Stimulated activated naive B cell treated with anti-CD40 and anti-IgM and Interleukin-4, amounts not matched to agents 10 μg/mL and 1 μg/mL and 100 μg/mL, for 72 hours (primary cell): ENCODE measurements around the gene SSBP2.
"Not testable (repeated sequence)": the region's sequence is repeated elsewhere in the genome, so short reads cannot be mapped to it uniquely, and the experiment has no call there.

Experiments used
- ATAC-seq, 2 donors: fragments of 150-1000 bp; cut with Tn5 transposase; replicated peaks; 2 replicates each; pipeline ENCODE4 v1.10.0; 2021; ENCODE audit warnings: moderate library complexity in 1 of 2
- DNase-seq: peaks from one replicate; pipeline ENCODE4 v3.0.0; 2021
- H3K27ac Mint-ChIP-seq: one replicate; pipeline ENCODE4 v1.8.0; 2022; ENCODE audit warnings: mild to moderate bottlenecking, mixed read lengths
- H3K27me3 Mint-ChIP-seq, 2 donors: one replicate each; pipeline ENCODE4 v1.8.0; 2022; ENCODE audit warnings: mixed read lengths in 2 of 2
- H3K36me3 Mint-ChIP-seq, 2 donors: one replicate each; pipeline ENCODE4 v1.8.0; 2022; ENCODE audit warnings: mixed read lengths in 2 of 2, mild to moderate bottlenecking in 1 of 2
- H3K4me1 Mint-ChIP-seq, 2 donors: one replicate each; pipeline ENCODE4 v1.8.0; 2022; ENCODE audit warnings: mixed read lengths in 2 of 2, mild to moderate bottlenecking in 1 of 2
- H3K4me3 Mint-ChIP-seq, 2 donors: one replicate each; pipeline ENCODE4 v1.8.0; 2022; ENCODE audit warnings: mild to moderate bottlenecking in 2 of 2, mixed read lengths in 2 of 2, moderate library complexity in 1 of 2
- H3K9me3 Mint-ChIP-seq, 2 donors: one replicate each; pipeline ENCODE4 v1.8.0; 2022; ENCODE audit warnings: mixed read lengths in 2 of 2, mild to moderate bottlenecking in 1 of 2

SSBP2 gene

DNA sequence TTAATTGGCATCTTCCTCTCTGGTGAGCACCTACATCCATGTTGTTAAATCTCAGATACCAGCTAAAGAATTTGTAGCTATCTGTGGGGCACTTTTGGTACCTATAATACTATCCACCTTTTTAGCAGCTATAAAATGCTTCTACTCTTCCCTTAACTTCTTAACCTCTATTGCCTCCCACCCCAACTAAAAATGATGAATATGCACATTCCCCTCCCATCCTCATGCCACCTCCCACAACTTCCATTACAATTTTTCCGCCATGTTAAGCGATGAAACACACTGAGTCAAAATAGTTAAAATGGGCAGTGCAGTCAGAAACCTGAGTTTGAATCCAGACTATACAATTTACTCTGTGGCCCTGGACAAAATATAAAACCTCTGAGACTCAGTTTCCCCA, 10.1 kb downstream of the SSBP2 start:
- H3K27ac Mint-ChIP-seq: no peak overlapping the region
- peaks cover 13 to 24% of the 10 kb centered on the region in 2 donors for H3K36me3 Mint-ChIP-seq
- no peak for ATAC-seq
- H3K4me1 Mint-ChIP-seq: peaks cover 29 to 43% of the 10 kb centered on the region in 2 donors
- no peak for DNase-seq
- no peak overlapping the region for H3K4me3 Mint-ChIP-seq
- no peaks in the 10 kb centered on the region for H3K27me3 Mint-ChIP-seq
- peaks cover 0 to 8% of the 10 kb centered on the region in 2 donors for H3K9me3 Mint-ChIP-seq

DNA sequence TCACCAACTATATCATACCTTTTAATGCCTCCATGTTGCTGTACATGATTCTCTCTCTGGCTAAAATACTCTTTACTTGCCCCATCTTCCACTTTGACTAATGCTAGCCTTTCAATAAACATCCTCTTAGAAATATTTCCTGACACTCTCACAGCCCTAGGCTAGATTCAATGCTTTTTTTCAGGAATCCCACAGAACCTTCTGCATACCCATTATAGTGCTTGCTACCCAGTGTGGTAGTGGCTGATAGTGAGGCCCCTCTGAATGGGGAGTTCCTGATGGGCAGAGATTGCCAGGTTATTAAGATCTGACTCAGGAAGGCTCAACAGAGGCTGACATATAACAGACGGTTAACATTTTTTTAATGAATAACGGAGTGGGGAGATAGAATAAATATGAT, 11.6 kb downstream of the SSBP2 start:
- H3K9me3 Mint-ChIP-seq: peaks cover 0 to 8% of the 10 kb centered on the region in 2 donors
- ATAC-seq: no peak
- no peak overlapping the region for H3K27ac Mint-ChIP-seq
- H3K4me3 Mint-ChIP-seq: no peak overlapping the region
- H3K27me3 Mint-ChIP-seq: no peaks in the 10 kb centered on the region
- no peak for DNase-seq
- peaks cover 17 to 27% of the 10 kb centered on the region in 2 donors for H3K36me3 Mint-ChIP-seq
- H3K4me1 Mint-ChIP-seq: peaks cover 31 to 42% of the 10 kb centered on the region in 2 donors

DNA sequence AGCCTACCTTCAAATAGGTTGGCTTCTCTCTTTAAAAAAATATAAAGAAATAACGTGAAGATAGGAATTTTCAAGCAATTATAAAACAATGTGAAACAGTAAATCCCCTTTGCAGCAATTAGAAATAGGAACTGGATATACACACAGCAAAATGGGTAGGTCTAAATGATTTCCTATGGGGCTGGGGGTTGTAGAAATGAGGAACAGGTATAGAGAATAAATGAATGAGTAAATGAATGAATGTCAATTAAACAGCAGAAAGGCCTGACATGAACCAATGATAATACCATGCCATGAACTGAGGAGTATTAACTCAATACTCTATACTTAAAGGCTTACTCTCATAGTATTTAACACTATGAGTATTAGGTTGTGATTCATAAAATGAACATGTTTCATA, 21.6 kb downstream of the SSBP2 start:
- DNase-seq: no peak
- Mint-ChIP-seq H3K4me1 (peaks cover 18 to 51% of the 10 kb centered on the region in 2 donors), H3K27ac (no peak overlapping the region), H3K27me3 (no peaks in the 10 kb centered on the region), H3K9me3 (no peaks in the 10 kb centered on the region), H3K36me3 (peaks cover 1 to 9% of the 10 kb centered on the region in 2 donors), H3K4me3 (no peak overlapping the region)
- no peak for ATAC-seq

DNA sequence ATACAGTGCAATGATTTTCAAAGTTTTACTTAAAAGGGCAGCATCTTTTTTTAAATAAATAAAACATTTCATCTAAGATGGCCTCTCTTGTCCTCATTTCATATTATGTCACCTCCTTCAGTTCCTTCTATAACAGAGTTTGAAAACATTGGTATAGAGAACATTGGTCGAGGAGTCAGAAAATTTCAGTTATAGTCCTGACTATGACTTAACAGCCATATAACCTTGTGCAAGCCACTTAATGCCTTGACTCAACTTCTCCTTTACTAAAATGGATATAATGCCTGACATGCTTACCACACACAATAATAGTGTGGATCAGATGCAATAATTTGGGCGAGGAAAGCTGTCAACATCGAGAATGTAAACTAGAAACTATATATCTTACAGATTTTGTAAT, 22.6 kb downstream of the SSBP2 start:
- DNase-seq (no peak), ATAC-seq (no peak)
- H3K4me1 Mint-ChIP-seq: peaks cover 21 to 51% of the 10 kb centered on the region in 2 donors
- H3K4me3 Mint-ChIP-seq: no peak overlapping the region
- no peak overlapping the region for H3K27ac Mint-ChIP-seq
- H3K36me3 Mint-ChIP-seq: peaks cover 0 to 7% of the 10 kb centered on the region in 2 donors
- H3K9me3 Mint-ChIP-seq: no peaks in the 10 kb centered on the region
- no peaks in the 10 kb centered on the region for H3K27me3 Mint-ChIP-seq

DNA sequence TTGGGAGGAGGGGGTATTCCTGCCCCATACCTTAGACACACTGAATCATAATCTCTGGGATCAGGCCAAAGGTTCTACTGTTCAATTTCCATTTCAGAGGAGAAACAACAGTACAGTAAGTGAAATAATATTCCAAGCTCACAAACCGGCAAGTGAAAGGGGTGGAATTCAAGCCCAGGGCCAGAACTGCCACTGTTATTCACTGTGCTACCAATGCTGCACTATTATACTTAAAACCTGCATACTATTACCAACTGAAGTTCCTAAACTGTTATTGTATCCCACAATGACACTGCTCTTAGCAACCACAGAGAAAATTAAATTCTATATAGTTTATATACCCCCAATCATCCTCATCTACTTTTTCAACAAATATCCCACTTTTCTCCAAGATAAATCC, 24.6 kb downstream of the SSBP2 start:
- ATAC-seq: no peak
- H3K4me1 Mint-ChIP-seq: peaks cover 21 to 59% of the 10 kb centered on the region in 2 donors
- H3K36me3 Mint-ChIP-seq: peaks cover 0 to 7% of the 10 kb centered on the region in 2 donors
- H3K27me3 Mint-ChIP-seq: no peaks in the 10 kb centered on the region
- no peak for DNase-seq
- H3K9me3 Mint-ChIP-seq: no peaks in the 10 kb centered on the region
- no peak overlapping the region for H3K27ac Mint-ChIP-seq
- H3K4me3 Mint-ChIP-seq: no peak overlapping the region

DNA sequence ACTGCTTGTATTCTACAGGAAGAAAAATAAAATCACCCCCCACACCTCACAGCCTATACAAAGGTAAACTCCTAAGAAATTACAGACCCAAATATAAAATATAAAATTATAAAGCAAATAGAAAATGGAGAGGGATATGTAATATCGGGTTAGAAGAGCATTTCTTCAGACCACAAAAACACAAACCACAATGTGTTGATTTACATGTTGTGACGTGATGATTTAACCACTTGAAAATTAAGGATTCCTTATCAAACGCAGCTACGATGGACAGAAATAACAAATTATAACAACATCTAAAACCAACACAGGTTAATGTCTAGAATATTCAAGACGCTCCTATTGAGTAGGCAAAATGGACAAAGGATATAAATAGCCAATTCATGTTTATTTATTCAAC, 26.3 kb downstream of the SSBP2 start:
- H3K4me3 Mint-ChIP-seq: peak overlapping the region in 1 of 2 donors; percentile 33
- H3K9me3 Mint-ChIP-seq: no peaks in the 10 kb centered on the region
- no peak overlapping the region for H3K27ac Mint-ChIP-seq
- H3K36me3 Mint-ChIP-seq: peaks cover 0 to 7% of the 10 kb centered on the region in 2 donors
- peaks cover 31 to 76% of the 10 kb centered on the region in 2 donors for H3K4me1 Mint-ChIP-seq
- DNase-seq (no peak), ATAC-seq (peak in 1 of 2 donors; percentile 45)
- H3K27me3 Mint-ChIP-seq: no peaks in the 10 kb centered on the region

DNA sequence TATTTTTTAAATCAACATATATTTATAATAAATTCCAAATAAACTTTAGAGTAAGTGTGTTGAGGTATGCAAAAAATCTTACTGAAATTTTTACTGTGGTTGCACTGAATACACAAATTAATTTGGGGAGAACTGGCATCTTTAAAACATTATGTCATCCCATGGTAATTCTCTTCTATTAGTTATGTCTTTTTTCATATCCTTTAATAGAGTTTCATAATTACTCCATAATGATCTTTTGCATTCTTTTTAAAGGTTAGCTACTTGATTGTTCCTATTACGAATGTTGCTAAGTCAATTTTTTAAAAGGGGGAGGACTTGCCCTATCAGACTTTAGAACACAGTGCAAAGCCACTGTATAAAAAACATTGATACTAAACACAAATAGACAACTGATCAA, 26.8 kb downstream of the SSBP2 start:
- Mint-ChIP-seq H3K36me3 (peaks cover 0 to 7% of the 10 kb centered on the region in 2 donors), H3K4me3 (peak overlapping the region in 1 of 2 donors; percentile 33), H3K27me3 (no peaks in the 10 kb centered on the region), H3K9me3 (no peaks in the 10 kb centered on the region), H3K4me1 (peaks cover 35 to 80% of the 10 kb centered on the region in 2 donors), H3K27ac (no peak overlapping the region)
- peak; percentile 57 to 71 for ATAC-seq
- no peak for DNase-seq

DNA sequence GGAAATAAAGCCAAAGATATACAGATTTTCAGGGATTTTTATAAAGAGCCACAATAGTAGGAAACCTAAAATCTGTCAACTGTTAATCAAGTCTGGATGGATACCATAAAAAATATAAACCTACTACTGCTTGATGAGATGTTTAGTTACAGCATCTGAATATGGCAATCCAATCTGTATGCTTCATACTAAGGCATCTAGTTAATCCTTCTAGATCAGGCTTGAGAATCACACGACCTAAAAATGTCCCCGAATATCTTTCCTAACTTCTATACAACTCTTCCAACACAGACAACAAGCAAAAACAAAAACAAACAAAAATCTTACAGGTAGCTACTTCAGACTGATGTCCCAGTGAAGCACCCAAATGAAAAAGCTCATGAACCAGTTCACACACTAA, 29.8 kb downstream of the SSBP2 start:
- no peak for ATAC-seq
- Mint-ChIP-seq H3K36me3 (peaks cover 0 to 4% of the 10 kb centered on the region in 2 donors), H3K4me3 (no peak overlapping the region)

DNA sequence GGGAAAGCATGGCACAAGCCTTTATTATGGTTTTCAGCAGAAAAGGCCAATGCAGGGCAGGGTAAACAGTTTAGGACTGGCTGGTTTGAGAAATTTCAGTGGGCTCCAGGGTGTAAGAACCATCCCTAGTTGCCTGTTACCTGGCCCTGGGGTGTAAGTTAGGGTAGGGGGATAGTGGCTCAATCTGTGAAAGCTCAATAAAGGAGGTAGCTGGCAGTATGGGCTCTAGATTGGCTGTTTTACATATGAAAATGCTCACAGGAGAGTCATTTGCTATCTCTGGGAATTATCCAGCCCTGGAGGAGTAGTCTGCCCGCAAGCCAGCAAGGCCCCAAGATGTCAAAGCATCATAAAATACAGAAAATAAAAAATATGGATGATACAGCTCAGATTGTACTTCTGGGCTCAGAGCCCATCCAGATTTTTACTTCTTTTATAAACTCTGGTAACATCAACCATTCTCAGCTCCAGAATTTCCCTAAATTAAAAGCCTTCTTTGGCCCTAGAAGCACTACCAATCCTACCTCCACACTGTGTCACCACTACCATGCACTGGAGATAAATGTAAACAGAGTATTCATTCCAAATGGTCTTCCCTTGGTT, 31.1 kb downstream of the SSBP2 start:
- no peak overlapping the region for H3K27ac Mint-ChIP-seq
- H3K9me3 Mint-ChIP-seq: no peaks in the 10 kb centered on the region
- peaks cover 0 to 7% of the 10 kb centered on the region in 2 donors for H3K36me3 Mint-ChIP-seq
- H3K27me3 Mint-ChIP-seq: no peaks in the 10 kb centered on the region
- ATAC-seq (no peak), DNase-seq (no peak)
- peaks cover 40 to 87% of the 10 kb centered on the region in 2 donors for H3K4me1 Mint-ChIP-seq
- H3K4me3 Mint-ChIP-seq: no peak overlapping the region

More for the DNA sequence above, 29.8 kb downstream of the SSBP2 start:
- Mint-ChIP-seq H3K27ac (no peak overlapping the region), H3K9me3 (no peaks in the 10 kb centered on the region), H3K27me3 (no peaks in the 10 kb centered on the region), H3K4me1 (peaks cover 37 to 87% of the 10 kb centered on the region in 2 donors)
- no peak for DNase-seq

DNA sequence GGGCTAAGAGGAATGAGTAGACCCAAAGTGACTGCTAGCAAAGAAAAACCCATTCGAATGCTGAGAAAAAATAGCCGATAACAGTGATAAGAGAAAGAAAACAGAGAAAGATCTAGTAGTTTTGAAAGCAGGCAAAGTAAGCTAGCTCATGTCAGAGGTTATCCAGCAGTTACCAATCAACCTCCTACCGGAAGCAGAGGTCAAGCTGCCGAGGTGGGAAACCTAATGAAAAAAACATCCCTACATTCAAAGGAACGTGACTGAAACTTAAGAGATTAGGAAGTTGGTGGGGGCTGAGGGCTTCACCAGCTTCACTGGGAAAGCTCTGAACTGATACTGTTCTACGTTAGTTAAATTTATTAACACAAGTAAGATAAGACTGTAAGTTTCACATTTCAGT, 32.6 kb downstream of the SSBP2 start:
- H3K9me3 Mint-ChIP-seq: peaks cover 0 to 2% of the 10 kb centered on the region in 2 donors
- peaks cover 40 to 83% of the 10 kb centered on the region in 2 donors for H3K4me1 Mint-ChIP-seq
- peak overlapping the region; percentile 10 for H3K27ac Mint-ChIP-seq
- H3K4me3 Mint-ChIP-seq: peak overlapping the region; percentile 8 to 44
- H3K36me3 Mint-ChIP-seq: peaks cover 9 to 19% of the 10 kb centered on the region in 2 donors
- DNase-seq (no peak), ATAC-seq (no peak)
- H3K27me3 Mint-ChIP-seq: no peaks in the 10 kb centered on the region

DNA sequence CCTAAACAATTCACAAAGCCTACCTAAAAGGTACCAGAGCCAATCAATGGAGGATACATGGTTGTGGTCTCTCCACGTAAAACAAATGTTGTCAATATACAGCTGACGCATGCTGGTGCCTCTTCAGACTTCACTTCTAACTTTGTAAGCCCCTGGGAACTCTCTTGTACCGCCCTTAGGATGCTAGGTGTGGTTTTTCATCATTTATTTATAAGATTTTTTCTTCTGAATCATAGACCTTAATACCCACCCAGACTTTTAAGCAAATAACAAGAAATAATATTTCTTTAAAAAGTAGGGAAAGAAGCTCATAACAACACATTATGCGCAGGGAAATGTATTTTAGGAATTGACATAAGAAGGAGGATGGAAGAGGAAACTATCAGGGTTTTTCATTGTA, 33.0 kb downstream of the SSBP2 start:
- DNase-seq (no peak), ATAC-seq (no peak)
- Mint-ChIP-seq H3K4me1 (peaks cover 40 to 81% of the 10 kb centered on the region in 2 donors), H3K36me3 (peaks cover 9 to 19% of the 10 kb centered on the region in 2 donors), H3K9me3 (peaks cover 0 to 2% of the 10 kb centered on the region in 2 donors), H3K4me3 (peak overlapping the region; percentile 8 to 44), H3K27ac (peak overlapping the region; percentile 10), H3K27me3 (no peaks in the 10 kb centered on the region)

DNA sequence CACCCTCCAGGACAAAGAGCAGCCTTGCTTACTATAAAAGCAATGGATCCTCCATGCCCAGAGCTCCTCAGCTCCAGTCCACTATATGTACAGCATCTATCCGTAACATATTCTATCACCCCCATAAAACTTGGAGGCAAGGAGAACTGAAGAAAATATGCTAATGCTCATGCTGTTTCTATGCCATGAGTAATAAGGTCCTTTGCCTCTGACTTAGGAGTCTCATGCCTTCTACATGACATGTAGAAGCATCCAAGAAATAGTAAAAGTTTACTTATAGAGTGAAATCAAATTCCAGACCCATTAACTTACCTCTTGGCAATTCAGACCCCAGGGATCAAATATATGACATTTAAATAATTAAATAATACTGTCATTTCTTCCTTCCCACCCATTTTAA, 33.7 kb downstream of the SSBP2 start:
- H3K27ac Mint-ChIP-seq: no peak overlapping the region
- DNase-seq: no peak
- peaks cover 0 to 2% of the 10 kb centered on the region in 2 donors for H3K9me3 Mint-ChIP-seq
- peaks cover 40 to 76% of the 10 kb centered on the region in 2 donors for H3K4me1 Mint-ChIP-seq
- ATAC-seq: no peak
- H3K27me3 Mint-ChIP-seq: no peaks in the 10 kb centered on the region
- H3K36me3 Mint-ChIP-seq: peaks cover 9 to 19% of the 10 kb centered on the region in 2 donors
- H3K4me3 Mint-ChIP-seq: no peak overlapping the region

DNA sequence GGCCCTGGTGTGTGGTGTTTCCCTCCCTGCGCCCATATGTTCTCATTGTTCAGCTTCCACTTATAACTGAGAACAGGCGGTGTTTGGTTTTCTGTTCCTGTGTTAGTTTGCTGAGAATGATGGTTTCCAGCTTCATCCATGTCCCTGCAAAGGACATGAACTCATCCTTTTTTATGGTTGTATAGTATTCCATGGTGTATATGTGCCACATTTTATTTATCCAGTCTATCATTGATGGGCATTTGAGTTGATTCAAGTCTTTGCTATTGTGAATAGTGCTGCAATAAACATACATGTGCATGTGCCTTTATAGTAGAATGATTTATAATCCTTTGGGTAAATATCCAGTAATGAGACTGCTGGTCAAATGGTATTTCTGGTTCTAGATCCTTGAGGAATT, 36.8 kb downstream of the SSBP2 start:
- H3K4me3 Mint-ChIP-seq, H3K27ac Mint-ChIP-seq, H3K27me3 Mint-ChIP-seq, ATAC-seq, DNase-seq, H3K9me3 Mint-ChIP-seq: not testable (repeated sequence)
- peaks cover 11 to 19% of the 10 kb centered on the region in 2 donors for H3K36me3 Mint-ChIP-seq
- peaks cover 25 to 58% of the 10 kb centered on the region in 2 donors for H3K4me1 Mint-ChIP-seq

DNA sequence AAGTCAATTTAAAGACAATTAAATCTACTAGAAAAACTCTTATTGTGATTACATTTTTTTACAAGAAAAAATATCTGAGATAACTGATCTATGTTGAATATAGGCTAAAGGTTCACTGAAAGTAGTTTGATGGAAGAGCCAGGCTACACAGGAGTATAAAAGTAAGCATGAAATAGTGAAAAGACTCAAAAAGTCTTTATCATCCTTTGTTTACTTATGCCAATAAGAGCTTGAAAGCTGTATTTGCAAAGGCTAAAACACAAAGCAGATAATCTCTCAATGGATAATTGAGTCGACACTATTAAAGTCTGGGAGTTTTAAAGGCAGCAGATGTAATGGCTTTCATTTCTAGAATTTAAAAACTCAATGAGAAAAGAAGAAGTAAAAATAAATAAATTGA, 42.0 kb downstream of the SSBP2 start:
- Mint-ChIP-seq H3K4me1 (peaks cover 17 to 46% of the 10 kb centered on the region in 2 donors), H3K27ac (no peak overlapping the region), H3K9me3 (peaks cover 0 to 7% of the 10 kb centered on the region in 2 donors), H3K27me3 (no peaks in the 10 kb centered on the region), H3K4me3 (no peak overlapping the region), H3K36me3 (peaks cover 8 to 12% of the 10 kb centered on the region in 2 donors)
- DNase-seq: no peak
- no peak for ATAC-seq

DNA sequence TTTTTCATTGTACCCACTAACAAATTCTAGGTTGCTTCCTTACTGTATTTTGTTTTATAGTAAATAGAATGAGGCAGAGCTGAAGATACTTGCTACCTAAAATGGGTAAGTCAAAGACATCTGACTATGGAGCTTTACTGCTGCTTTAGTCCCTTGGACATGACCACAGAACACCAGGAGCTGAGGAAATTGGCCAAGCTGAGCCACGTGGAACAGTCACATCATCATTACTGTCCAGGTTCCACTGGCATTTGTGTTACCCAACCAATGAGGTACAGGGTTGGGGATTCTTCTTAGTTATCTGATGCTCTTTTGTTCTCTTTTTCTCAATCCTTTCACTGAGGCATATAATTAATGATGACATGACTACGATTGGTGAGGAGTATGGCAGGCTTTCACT, 47.1 kb downstream of the SSBP2 start:
- ATAC-seq (no peak), DNase-seq (no peak)
- no peak overlapping the region for H3K27ac Mint-ChIP-seq
- peaks cover 17 to 26% of the 10 kb centered on the region in 2 donors for H3K4me1 Mint-ChIP-seq
- no peak overlapping the region for H3K4me3 Mint-ChIP-seq
- peaks cover 6% of the 10 kb centered on the region in 2 donors for H3K9me3 Mint-ChIP-seq
- H3K36me3 Mint-ChIP-seq: peaks cover 17 to 34% of the 10 kb centered on the region in 2 donors
- H3K27me3 Mint-ChIP-seq: no peaks in the 10 kb centered on the region
